HG03469 (cell line): ENCODE measurements around the gene JAZF1.
A peak's percentile ranks its signal among the peaks of the same experiment; 100 is the strongest.

Experiments
- ATAC-seq: cut with Tn5 transposase; IDR thresholded peaks from one replicate; pipeline ENCODE4 v1.9.1; 2021; ENCODE audit warnings: mild to moderate bottlenecking, moderate library complexity, moderate number of reproducible peaks; ENCODE audit not compliant: unreplicated experiment

The JAZF1 gene

GRCh38 chr7:28078036-28078901, 102.3 kb downstream of the JAZF1 start:
- ATAC-seq = no peak

GRCh38 chr7:28077616-28078015, 103.0 kb downstream of the JAZF1 start:
- no peak for ATAC-seq

DNA sequence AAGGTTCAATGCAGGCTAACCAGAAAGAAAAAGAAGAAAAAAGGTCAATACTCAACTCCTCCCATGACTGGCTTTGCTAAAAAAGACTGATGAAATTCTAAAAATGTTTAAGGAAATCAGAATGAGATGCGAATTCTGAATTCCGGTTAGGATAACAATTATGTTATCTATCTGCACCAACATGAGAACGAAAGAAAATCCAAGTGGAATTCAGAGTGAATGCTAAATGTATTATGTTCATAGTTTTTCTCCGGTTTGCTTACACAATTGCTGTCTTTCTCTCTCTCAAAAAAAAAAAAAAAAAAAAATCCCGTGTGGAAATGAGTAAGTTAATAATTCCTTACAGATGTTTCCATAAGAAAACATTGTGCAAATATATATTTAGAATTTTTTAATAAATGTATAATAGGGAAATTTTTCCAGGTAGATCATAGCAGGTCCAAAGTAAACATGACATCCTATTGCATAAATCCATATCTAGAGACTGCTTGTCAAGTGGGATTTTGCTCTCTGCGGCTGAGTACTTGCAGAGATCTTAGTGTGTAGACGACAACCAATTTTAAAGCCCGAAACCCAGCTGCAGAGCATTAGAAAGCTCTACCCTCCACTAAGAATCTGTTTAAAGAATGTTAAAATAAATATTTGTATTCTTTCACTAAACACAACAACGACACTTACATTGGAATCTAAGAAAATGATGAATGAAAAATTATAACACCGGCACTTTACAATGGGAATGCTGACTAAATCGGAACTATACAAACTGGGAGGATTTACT, 104.0 kb downstream of the JAZF1 start:
- ATAC-seq = no peak

GRCh38 chr7:28075674-28076358, 104.8 kb downstream of the JAZF1 start:
- ATAC-seq = no peak

GRCh38 chr7:28072876-28073514, 107.6 kb downstream of the JAZF1 start:
- ATAC-seq = no peak

DNA sequence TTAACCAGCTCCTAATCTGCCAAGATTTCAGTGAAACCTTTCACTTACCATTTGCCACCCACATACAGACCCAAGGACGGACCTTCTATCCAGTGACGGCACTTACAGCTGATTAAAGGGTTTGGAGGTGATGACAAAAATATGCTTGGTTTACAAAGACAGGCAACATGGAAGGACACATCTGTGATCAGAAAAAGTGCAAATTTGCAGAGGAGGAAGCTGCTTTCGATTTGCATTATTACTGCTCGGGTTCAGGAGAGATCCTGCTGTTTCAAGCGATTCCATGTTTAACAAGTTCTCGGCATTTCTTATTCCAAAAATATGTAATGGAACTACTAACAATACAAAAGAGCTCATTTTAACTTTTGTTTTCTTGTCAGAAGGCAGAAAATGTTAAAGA, 109.0 kb downstream of the JAZF1 start:
- no peak for ATAC-seq

GRCh38 chr7:28070297-28071055, 110.1 kb downstream of the JAZF1 start:
- ATAC-seq = no peak

DNA sequence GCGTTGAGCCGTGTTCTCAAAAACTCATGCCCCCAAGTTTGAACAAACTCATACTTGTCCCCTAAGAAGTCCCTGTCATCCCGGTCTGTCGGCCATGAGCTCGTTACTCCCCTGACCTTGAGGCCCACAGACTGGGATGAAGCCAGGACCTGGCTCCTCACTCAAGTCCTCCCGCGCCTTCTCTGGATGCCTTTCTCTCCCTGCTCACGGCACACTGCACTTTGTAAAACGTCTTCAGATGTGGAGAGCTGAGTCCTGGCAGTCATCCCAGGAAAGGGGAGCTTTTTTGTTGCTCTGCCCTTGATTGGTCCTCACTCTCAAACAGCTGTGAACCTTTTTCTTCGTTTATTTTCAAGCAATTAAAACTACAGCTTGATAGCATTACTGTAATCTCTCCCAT, 110.8 kb downstream of the JAZF1 start:
- ATAC-seq = no peak

GRCh38 chr7:28069388-28069787, 111.2 kb downstream of the JAZF1 start:
- no peak for ATAC-seq

DNA sequence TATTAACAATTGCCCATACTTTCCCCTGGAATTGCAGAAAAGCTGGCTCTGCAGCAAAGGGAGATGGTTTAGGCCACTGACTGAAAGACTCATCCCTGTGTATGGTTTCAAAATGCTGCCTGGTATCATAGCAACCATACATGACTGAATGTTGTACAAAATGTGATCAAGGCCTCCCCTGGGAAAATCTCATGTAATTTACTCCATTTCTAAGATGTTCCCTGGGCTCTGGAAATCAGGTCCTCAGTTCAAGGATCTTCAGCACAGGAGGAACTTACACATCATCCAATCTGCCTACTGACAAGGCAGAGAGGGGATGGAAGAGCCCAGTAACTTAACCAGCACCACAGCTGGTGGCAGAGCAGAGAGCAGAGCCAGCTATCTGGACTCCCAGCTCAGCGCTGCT, 111.8 kb downstream of the JAZF1 start:
- no peak for ATAC-seq

DNA sequence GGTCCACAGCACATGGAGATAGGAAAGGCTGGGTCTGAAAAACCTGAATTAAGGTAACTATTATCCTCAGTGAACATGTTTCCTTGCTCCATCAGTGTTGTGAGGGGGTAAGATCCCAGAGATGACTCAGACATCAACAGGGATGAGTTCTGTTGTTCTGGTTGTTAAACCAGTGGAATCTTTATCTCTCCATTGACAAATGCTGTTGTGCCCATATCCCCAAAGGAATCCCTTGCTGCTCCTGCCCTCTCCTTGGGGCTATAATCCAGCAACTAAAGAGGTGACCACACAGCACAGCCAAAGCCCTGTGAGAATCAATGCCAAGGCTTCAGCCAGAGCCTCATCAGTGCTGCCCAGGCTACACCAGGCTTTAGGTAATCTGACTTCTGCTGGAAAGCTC, 113.4 kb downstream of the JAZF1 start:
- ATAC-seq = no peak

- ATAC-seq = no peak
These were observed 114.8 kb downstream of the JAZF1 start for GRCh38 chr7:28065721-28066285.

- no peak for ATAC-seq
These were observed 115.3 kb downstream of the JAZF1 start for GRCh38 chr7:28065308-28065707.

DNA sequence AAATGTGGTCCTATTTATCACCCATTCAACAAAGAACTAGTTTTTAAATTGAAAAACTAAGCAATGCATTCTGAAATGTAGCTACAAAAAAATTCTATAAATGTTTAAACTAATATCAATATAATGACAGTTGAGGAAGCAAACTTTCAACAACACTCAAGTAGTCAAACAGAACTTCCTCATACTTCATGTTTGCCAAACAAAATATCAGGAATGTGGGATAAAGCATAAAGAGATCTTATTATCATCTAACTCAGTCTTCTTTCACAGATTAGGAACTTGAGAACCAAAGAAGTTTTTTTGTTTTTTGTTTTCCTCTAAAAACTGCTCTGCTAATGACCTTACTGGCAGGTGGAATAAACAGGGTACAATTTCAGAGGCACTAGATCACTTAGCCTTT, 116.2 kb downstream of the JAZF1 start:
- no peak for ATAC-seq

- ATAC-seq = peak; percentile 62
These were observed 118.2 kb downstream of the JAZF1 start for GRCh38 chr7:28062197-28062991.

DNA sequence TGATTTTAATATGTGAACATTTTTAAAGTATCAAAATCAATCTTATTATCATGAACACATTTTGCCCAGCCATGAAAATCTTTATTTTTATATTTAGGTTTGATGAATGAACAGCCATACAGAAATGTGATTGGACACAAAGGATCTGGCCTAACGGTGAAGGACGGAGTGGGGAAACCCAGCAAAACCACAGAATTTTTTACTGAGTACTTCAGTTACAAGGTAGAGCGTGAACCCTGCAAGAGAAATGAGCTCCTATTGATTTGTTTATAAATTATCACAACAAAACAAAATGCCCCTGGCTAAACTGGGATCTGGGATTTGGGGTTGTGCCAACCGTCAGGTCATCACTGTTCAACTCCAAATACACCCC, 118.8 kb downstream of the JAZF1 start:
- no peak for ATAC-seq

- no peak for ATAC-seq
These were observed 120.1 kb downstream of the JAZF1 start for GRCh38 chr7:28060371-28060950.

DNA sequence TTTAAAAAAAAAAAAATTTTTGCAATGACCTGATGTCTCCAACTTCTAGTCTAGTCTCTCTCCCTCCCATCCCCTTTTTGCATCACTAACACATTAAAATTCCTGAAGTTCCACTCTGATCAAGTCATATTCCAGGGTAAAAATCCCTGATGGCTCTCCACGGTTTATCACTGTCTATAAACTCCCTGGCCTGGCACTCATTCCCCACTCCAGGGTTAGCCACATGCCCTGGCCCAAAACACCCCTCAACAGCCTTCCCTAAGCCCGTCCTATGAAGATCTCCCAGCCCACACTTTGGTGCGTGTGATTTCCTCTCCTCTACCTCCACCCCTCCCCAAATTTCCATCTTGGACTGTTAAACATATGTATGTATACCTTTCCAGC, 125.4 kb downstream of the JAZF1 start:
- ATAC-seq = no peak
